SU-DHL-6 (cell line): ENCODE data around the gene PET117.
"Not testable (repeated sequence)": the region's sequence is repeated elsewhere in the genome, so short reads cannot be mapped to it uniquely, and the experiment has no call there.

ENCODE experiments used
- H2AFZ ChIP-seq: fragments of 200-600 bp; sonication (generic); 2 replicates; pipeline ENCODE4 v1.6.1; 2014; ENCODE audit warnings: low read depth, mild to moderate bottlenecking, moderate library complexity, mixed read lengths, antibody characterized with exemption, low read length; ENCODE audit not compliant: severe bottlenecking
- H3F3A ChIP-seq: fragments of 200-600 bp; shearing (Covaris generic); 2 replicates; pipeline ENCODE4 v1.6.0; 2016; ENCODE audit warnings: antibody characterized with exemption, mild to moderate bottlenecking; ENCODE audit not compliant: insufficient read depth
- H3K27ac ChIP-seq: fragments of 200-600 bp; sonication (generic); 2 replicates; pipeline ENCODE4 v1.5.1; 2016; ENCODE audit warnings: low read depth, mild to moderate bottlenecking, low read length, moderate library complexity, mixed read lengths
- H3K27me3 ChIP-seq: fragments of 200-600 bp; sonication (generic), shearing (Covaris generic); 2 replicates; pipeline ENCODE4 v1.6.0; 2014; ENCODE audit warnings: mild to moderate bottlenecking, low read length
- H3K36me3 ChIP-seq: fragments of 200-600 bp; sonication (generic); 2 replicates; pipeline ENCODE4 v1.6.1; 2014; ENCODE audit warnings: mild to moderate bottlenecking, low read length, mixed read lengths
- H3K4me2 ChIP-seq: fragments of 300-600, 200-600 bp; shearing (Covaris generic), sonication (generic); 2 replicates; pipeline ENCODE4 v1.6.0; 2014; ENCODE audit warnings: low read length, low read depth, mild to moderate bottlenecking; ENCODE audit not compliant: poor library complexity, severe bottlenecking
- H3K4me3 ChIP-seq: fragments of 200-600 bp; sonication (generic); 2 replicates; pipeline ENCODE4 v1.5.1; 2014; ENCODE audit warnings: antibody characterized with exemption, low read length, mild to moderate bottlenecking, mixed read lengths; ENCODE audit not compliant: insufficient read depth, poor library complexity, severe bottlenecking
- H3K79me2 ChIP-seq: fragments of 200-600 bp; sonication (generic); 2 replicates; pipeline ENCODE4 v1.6.1; 2014; ENCODE audit warnings: mild to moderate bottlenecking, low read length, moderate library complexity; ENCODE audit not compliant: insufficient read depth
- H3K9ac ChIP-seq: fragments of 200-600 bp; sonication (generic); 2 replicates; pipeline ENCODE4 v1.7.0; 2014; ENCODE audit warnings: mild to moderate bottlenecking, low read length
- H3K9me2 ChIP-seq: fragments of 200-600 bp; sonication (generic); replicated peaks from 2 replicates; pipeline ENCODE4 v1.6.1; 2014; ENCODE audit warnings: low read length; ENCODE audit not compliant: insufficient read depth
- H3K9me3 ChIP-seq: fragments of 200-600 bp; sonication (generic); 2 replicates; pipeline ENCODE4 v1.6.1; 2014; ENCODE audit warnings: low read length, mixed read lengths; ENCODE audit not compliant: insufficient read depth
- H4K20me1 ChIP-seq: fragments of 200-600 bp; sonication (generic); 2 replicates; pipeline ENCODE4 v1.6.1; 2014; ENCODE audit warnings: low read depth, mild to moderate bottlenecking, antibody characterized with exemption, low read length, moderate library complexity, mixed read lengths
- EZH2phosphoT487 ChIP-seq: fragments of 200-600 bp; sonication (generic), shearing (Covaris generic); conservative IDR thresholded peaks from 2 replicates; pipeline ENCODE4 v1.6.1; 2018; ENCODE audit warnings: mild to moderate bottlenecking, antibody characterized with exemption, low read length, moderate library complexity, mixed read lengths
- TF ChIP-seq, protein P1 (sequence below): fragments of 200-600 bp; sonication (generic); IDR thresholded peaks from one replicate; pipeline ENCODE4 v1.5.1; 2017; ENCODE audit warnings: antibody characterized with exemption, mild to moderate bottlenecking, low read length, moderate library complexity; ENCODE audit not compliant: insufficient read depth, poor library complexity, severe bottlenecking

Gene PET117

DNA sequence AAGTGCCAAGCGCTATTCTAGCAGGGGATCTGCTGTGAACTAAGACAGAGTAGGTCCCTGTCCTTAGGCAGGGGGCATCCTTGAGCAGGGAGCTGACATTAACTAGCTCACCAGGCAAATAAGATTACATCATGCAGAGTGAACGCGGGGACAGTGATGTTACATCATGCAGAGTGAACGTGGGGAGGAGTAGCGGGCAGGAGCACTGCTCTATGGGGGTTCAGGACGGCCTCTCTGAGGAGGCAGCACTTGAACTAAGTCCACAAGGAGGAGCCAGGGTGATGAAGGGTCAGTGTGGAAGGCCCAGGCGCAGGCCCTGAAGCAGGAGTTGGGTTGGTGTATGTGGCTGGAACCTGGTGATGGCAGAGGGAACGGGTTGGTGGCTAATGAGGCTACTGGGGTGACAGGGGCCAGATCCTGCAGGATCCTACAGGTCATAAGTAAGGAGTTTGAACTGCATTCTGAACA is 38.7 kb downstream of the PET117 start:
- Histone ChIP-seq H4K20me1 (no peaks in the 10 kb centered on the region), H3K4me3 (no peak overlapping the region), H3K36me3 (peaks cover 13% of the 10 kb centered on the region; the same call in 1 of the 2 replicates), H3K79me2 (peaks cover 19% of the 10 kb centered on the region; the same call in 1 of the 2 replicates), H3K9me3 (no peaks in the 10 kb centered on the region), H2AFZ (no peak overlapping the region), H3F3A (no peaks in the 10 kb centered on the region), H3K9me2 (no peaks in the 10 kb centered on the region), H3K4me2 (no peak overlapping the region), H3K9ac (no peak overlapping the region), H3K27me3 (no peaks in the 10 kb centered on the region), H3K27ac (no peak overlapping the region)
- TF ChIP-seq, protein P1, sequence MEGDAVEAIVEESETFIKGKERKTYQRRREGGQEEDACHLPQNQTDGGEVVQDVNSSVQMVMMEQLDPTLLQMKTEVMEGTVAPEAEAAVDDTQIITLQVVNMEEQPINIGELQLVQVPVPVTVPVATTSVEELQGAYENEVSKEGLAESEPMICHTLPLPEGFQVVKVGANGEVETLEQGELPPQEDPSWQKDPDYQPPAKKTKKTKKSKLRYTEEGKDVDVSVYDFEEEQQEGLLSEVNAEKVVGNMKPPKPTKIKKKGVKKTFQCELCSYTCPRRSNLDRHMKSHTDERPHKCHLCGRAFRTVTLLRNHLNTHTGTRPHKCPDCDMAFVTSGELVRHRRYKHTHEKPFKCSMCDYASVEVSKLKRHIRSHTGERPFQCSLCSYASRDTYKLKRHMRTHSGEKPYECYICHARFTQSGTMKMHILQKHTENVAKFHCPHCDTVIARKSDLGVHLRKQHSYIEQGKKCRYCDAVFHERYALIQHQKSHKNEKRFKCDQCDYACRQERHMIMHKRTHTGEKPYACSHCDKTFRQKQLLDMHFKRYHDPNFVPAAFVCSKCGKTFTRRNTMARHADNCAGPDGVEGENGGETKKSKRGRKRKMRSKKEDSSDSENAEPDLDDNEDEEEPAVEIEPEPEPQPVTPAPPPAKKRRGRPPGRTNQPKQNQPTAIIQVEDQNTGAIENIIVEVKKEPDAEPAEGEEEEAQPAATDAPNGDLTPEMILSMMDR, result no peak
- no peak for TF ChIP-seq EZH2phosphoT487

DNA sequence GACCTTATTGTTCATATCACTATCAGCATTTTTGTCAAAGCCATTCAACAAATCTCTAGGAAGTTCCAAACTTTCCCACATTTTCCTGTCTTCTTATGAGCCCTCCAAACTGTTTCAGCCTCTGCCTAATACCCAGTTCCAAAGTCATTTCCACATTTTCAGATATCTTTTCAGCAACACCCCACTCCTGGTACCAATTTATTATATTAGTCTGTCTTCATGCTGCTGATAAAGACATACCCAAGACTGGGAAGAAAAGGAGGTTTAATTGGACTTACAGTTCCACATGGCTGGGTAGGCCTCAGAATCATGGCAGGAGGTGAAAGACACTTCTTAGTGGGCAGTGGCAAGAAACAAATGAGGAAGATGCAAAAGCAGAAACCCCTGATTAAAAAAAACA is 42.7 kb downstream of the PET117 start:
- H4K20me1 ChIP-seq, H3K4me2 ChIP-seq, H3K9ac ChIP-seq, H3K4me3 ChIP-seq, H3K9me3 ChIP-seq, H2AFZ ChIP-seq, H3K79me2 ChIP-seq, H3K9me2 ChIP-seq, H3F3A ChIP-seq, H3K27me3 ChIP-seq, H3K27ac ChIP-seq: not testable (repeated sequence)
- H3K36me3 ChIP-seq, result peaks cover 15% of the 10 kb centered on the region; the same call in 1 of the 2 replicates

DNA sequence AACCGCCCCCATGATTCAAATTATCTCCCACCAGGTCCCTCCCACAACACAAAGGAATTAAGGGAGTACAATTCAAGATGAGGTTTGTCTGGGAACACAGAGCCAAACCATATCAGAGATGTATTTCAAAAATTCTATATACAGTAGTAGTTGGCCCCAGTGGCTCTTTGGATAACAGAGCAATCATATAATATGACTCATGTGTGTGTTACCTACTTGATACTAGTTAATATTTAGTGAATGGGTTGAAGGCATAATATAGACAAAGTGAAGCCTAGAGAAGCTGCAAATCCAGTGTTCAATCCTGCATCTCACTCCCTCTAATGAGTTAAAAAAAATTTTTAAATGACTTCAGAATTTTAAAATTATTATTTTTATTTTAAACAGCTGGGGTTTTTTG is 43.2 kb downstream of the PET117 start:
- Histone ChIP-seq H3K9me2 (no peaks in the 10 kb centered on the region), H4K20me1 (no peaks in the 10 kb centered on the region), H3K9me3 (no peaks in the 10 kb centered on the region), H3K27me3 (no peaks in the 10 kb centered on the region), H3K4me2 (no peak overlapping the region), H3K79me2 (peaks cover 8% of the 10 kb centered on the region; the same call in 1 of the 2 replicates), H3K36me3 (peaks cover 17% of the 10 kb centered on the region; the same call in 1 of the 2 replicates), H3K4me3 (no peak overlapping the region), H3K9ac (no peak overlapping the region), H3K27ac (no peak overlapping the region), H3F3A (no peaks in the 10 kb centered on the region), H2AFZ (no peak overlapping the region)
- TF ChIP-seq, protein P1, result no peak
- no peak for TF ChIP-seq EZH2phosphoT487

DNA sequence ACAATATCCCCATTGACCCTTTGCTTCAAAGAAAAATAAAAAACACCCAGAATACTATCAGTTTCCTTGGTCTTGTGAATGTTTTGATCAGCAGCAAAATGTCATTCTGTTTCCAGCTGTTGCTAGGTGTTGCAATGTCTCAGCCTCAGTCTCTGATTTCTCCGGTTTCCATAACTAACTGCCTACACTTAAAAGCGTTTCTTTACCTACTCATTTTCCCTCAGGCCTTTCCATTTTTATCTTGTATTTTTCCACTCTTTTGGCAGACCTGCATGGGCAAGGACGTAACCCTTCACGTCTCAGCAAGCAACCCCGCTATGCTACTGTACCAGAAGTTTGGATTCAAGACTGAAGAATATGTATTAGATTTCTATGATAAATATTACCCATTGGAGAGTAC is 49.4 kb downstream of the PET117 start:
- Histone ChIP-seq H3K4me3 (no peak overlapping the region), H3K9me3 (no peaks in the 10 kb centered on the region), H3K79me2 (no peaks in the 10 kb centered on the region), H2AFZ (no peak overlapping the region), H3K36me3 (0 out of 2 replicates have a peak, but pooled peaks cover 16% of the 10 kb centered on the region), H3K4me2 (no peak overlapping the region), H3K9me2 (no peaks in the 10 kb centered on the region), H4K20me1 (no peaks in the 10 kb centered on the region), H3K9ac (no peak overlapping the region), H3F3A (no peaks in the 10 kb centered on the region), H3K27ac (no peak overlapping the region), H3K27me3 (no peaks in the 10 kb centered on the region)
- TF ChIP-seq, protein P1, result no peak
- no peak for TF ChIP-seq EZH2phosphoT487
